ENCODE data around the gene CHN1.

Gene CHN1

DNA sequence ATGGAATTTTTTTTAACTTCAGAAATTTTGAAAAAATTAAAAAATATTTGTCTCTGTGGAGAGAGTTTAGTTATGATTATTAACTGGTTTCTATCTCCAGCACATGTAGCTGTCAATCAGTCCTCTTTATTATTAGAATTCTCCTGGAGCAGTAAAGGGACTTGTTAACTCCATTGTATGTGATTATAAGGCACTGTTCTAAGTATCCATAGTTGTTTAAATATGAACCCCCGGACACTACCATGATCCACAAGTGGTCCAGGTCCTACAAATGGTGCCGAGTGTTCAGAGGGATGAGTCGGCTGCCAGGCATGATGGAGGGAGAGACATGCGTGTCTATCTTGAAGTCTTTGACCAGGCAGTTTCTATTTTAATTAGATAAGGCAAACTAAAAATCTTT, 241.4 kb downstream of the CHN1 start:
- H3K4me2 ChIP-seq (ENCODE audit: low read length) = no peak overlapping the region
- no peaks in the 10 kb centered on the region for H3F3A ChIP-seq (ENCODE audit: control insufficient read depth, insufficient read depth)
- H4K20me1 ChIP-seq (ENCODE audit: control insufficient read depth, insufficient read depth, low read depth, low read length) = no peaks in the 10 kb centered on the region
- H3K36me3 ChIP-seq (ENCODE audit: control insufficient read depth, low read length) = no peaks in the 10 kb centered on the region
- no peak for TF ChIP-seq EZH2phosphoT487 (IDR thresholded peaks at IDR 0.05; ENCODE audit: borderline replicate concordance, low read length)
- TF ChIP-seq, protein P1, sequence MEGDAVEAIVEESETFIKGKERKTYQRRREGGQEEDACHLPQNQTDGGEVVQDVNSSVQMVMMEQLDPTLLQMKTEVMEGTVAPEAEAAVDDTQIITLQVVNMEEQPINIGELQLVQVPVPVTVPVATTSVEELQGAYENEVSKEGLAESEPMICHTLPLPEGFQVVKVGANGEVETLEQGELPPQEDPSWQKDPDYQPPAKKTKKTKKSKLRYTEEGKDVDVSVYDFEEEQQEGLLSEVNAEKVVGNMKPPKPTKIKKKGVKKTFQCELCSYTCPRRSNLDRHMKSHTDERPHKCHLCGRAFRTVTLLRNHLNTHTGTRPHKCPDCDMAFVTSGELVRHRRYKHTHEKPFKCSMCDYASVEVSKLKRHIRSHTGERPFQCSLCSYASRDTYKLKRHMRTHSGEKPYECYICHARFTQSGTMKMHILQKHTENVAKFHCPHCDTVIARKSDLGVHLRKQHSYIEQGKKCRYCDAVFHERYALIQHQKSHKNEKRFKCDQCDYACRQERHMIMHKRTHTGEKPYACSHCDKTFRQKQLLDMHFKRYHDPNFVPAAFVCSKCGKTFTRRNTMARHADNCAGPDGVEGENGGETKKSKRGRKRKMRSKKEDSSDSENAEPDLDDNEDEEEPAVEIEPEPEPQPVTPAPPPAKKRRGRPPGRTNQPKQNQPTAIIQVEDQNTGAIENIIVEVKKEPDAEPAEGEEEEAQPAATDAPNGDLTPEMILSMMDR (IDR thresholded peaks at IDR 0.05; ENCODE audit: low read depth, low read length, poor library complexity, severe bottlenecking) = no peak
- H3K4me3 ChIP-seq (ENCODE audit: low read length) = no peak overlapping the region
- no peak overlapping the region for H3K27ac ChIP-seq (ENCODE audit: low read depth, low read length)
- no peaks in the 10 kb centered on the region for H3K9me3 ChIP-seq (ENCODE audit: control insufficient read depth, insufficient read depth, low read length)
- no peaks in the 10 kb centered on the region for H3K4me1 ChIP-seq (ENCODE audit: control insufficient read depth, low read length)
- H3K79me2 ChIP-seq (ENCODE audit: control insufficient read depth, low read length) = no peaks in the 10 kb centered on the region
- H3K9me2 ChIP-seq (replicated peaks; ENCODE audit: control insufficient read depth, low read length) = no peaks in the 10 kb centered on the region
- peaks cover 15% of the 10 kb centered on the region for H3K27me3 ChIP-seq (ENCODE audit: control insufficient read depth, low read length)

DNA sequence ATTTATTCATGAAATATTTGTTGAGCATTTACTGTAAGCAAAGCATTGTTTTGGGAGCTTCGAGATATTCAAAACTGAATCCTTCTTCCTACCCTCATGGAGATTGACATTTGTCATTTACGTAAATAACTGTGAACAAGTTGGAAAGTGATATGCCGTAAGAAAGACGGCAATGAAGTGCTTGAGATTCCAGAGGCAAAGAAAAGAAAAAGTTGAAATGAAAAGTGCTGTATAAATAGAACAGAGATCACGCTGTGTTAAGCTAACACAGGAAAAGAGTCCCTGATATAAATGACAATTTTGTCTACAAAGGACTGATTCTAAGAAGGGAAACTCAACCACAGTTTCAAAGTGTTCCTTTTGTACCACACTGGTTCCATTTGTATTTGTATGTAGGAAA, 242.7 kb downstream of the CHN1 start:
- Histone ChIP-seq H3K27ac (ENCODE audit: low read depth, low read length) (no peak overlapping the region), H3K9me3 (ENCODE audit: control insufficient read depth, insufficient read depth, low read length) (no peaks in the 10 kb centered on the region), H3K9me2 (replicated peaks; ENCODE audit: control insufficient read depth, low read length) (no peaks in the 10 kb centered on the region), H3K79me2 (ENCODE audit: control insufficient read depth, low read length) (no peaks in the 10 kb centered on the region), H3K36me3 (ENCODE audit: control insufficient read depth, low read length) (no peaks in the 10 kb centered on the region), H4K20me1 (ENCODE audit: control insufficient read depth, insufficient read depth, low read depth, low read length) (no peaks in the 10 kb centered on the region), H3F3A (ENCODE audit: control insufficient read depth, insufficient read depth) (no peaks in the 10 kb centered on the region), H3K4me3 (ENCODE audit: low read length) (no peak overlapping the region), H3K4me1 (ENCODE audit: control insufficient read depth, low read length) (no peaks in the 10 kb centered on the region), H3K27me3 (ENCODE audit: control insufficient read depth, low read length) (peaks cover 15% of the 10 kb centered on the region), H3K4me2 (ENCODE audit: low read length) (no peak overlapping the region)
- TF ChIP-seq, protein P1 (IDR thresholded peaks at IDR 0.05; ENCODE audit: low read depth, low read length, poor library complexity, severe bottlenecking) = no peak
- no peak for TF ChIP-seq EZH2phosphoT487 (IDR thresholded peaks at IDR 0.05; ENCODE audit: borderline replicate concordance, low read length)

DNA sequence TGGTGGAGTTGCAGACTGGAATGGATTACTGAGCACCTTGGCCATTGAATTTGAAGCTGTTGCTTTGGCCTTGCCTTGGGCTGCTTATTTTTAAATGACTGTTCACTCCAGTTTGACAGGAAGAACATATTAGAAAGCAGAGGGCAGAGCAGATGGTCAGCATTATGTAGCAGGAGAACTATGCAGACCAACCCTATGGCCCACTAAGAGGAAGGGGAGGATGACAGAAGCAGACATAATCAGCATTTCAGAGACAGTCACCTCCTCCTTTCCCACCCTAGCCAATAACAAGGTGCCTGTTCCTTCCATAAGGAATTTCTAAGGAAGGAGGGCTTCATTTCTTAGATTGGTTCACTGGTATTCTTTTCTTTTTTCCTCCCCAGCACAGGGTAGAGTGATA, 243.3 kb downstream of the CHN1 start:
- Histone ChIP-seq H3K4me1 (ENCODE audit: control insufficient read depth, low read length) (no peaks in the 10 kb centered on the region), H3K9me2 (replicated peaks; ENCODE audit: control insufficient read depth, low read length) (no peaks in the 10 kb centered on the region), H3K4me2 (ENCODE audit: low read length) (no peak overlapping the region), H4K20me1 (ENCODE audit: control insufficient read depth, insufficient read depth, low read depth, low read length) (no peaks in the 10 kb centered on the region), H3K9me3 (ENCODE audit: control insufficient read depth, insufficient read depth, low read length) (no peaks in the 10 kb centered on the region), H3K27me3 (ENCODE audit: control insufficient read depth, low read length) (peaks cover 15% of the 10 kb centered on the region), H3K4me3 (ENCODE audit: low read length) (no peak overlapping the region), H3K27ac (ENCODE audit: low read depth, low read length) (no peak overlapping the region), H3K79me2 (ENCODE audit: control insufficient read depth, low read length) (no peaks in the 10 kb centered on the region), H3F3A (ENCODE audit: control insufficient read depth, insufficient read depth) (no peaks in the 10 kb centered on the region), H3K36me3 (ENCODE audit: control insufficient read depth, low read length) (no peaks in the 10 kb centered on the region)
- TF ChIP-seq, protein P1 (IDR thresholded peaks at IDR 0.05; ENCODE audit: low read depth, low read length, poor library complexity, severe bottlenecking) = no peak
- TF ChIP-seq EZH2phosphoT487 (IDR thresholded peaks at IDR 0.05; ENCODE audit: borderline replicate concordance, low read length) = no peak
